GM18517 (cell line): Measurements from ENCODE around the gene TIE1.

ENCODE experiments used
- ATAC-seq: cut with Tn5 transposase; IDR thresholded peaks from one replicate; pipeline ENCODE4 v1.9.1; 2021; ENCODE audit warnings: mild to moderate bottlenecking, moderate library complexity; ENCODE audit not compliant: unreplicated experiment

TIE1 gene

DNA sequence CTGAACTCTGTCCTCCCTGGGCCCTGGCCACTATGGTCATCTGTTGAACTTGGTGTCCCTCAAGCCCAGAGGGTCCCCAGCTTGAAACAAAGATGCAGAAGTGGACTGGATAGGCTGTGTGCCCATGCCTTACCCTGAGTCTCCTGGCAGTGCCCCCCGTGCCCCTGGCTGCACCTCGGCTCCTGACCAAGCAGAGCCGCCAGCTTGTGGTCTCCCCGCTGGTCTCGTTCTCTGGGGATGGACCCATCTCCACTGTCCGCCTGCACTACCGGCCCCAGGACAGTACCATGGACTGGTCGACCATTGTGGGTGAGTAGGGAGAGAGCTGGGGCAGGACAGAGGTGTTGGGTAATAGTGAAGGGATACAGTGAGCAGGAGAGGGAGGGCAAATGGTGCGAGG, 10.7 kb downstream of the TIE1 start:
- ATAC-seq = no peak

DNA sequence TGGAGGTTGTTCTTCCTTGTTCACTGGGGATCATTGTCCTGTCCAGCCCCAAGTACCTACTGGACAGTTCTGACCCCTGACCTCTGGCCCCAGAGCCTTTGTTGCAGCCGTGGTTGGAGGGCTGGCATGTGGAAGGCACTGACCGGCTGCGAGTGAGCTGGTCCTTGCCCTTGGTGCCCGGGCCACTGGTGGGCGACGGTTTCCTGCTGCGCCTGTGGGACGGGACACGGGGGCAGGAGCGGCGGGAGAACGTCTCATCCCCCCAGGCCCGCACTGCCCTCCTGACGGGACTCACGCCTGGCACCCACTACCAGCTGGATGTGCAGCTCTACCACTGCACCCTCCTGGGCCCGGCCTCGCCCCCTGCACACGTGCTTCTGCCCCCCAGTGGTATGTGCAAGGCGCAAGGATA, 11.4 kb downstream of the TIE1 start:
- no peak for ATAC-seq

DNA sequence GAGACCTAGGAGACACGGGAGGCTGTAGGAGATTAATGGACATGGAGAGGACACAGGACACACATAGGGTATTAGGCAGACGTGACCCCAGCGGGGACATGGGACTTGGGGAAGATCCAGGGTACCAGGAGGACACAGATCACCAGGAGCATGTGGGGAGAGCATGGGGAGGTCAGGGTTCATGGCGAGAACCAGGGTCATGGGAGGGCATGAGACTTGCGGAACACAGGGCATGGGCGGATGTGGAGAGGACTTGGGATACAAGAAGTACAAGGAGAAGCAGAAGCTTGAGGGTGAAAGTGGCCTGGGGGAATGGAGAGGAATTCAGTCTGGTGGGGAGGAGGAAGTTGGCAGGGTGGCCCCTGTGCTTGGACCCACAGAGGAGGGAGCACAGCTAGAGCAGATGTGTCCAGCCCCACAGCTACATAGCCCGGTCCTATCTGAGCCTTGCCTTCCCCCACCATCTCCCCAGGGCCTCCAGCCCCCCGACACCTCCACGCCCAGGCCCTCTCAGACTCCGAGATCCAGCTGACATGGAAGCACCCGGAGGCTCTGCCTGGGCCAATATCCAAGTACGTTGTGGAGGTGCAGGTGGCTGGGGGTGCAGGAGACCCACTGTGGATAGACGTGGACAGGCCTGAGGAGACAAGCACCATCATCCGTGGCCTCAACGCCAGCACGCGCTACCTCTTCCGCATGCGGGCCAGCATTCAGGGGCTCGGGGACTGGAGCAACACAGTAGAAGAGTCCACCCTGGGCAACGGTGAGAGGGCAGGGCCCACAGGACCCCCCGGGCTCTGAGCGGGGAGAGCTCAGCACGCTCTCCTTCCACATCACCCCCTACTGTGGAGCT, 12.1 kb downstream of the TIE1 start:
- ATAC-seq = no peak

DNA sequence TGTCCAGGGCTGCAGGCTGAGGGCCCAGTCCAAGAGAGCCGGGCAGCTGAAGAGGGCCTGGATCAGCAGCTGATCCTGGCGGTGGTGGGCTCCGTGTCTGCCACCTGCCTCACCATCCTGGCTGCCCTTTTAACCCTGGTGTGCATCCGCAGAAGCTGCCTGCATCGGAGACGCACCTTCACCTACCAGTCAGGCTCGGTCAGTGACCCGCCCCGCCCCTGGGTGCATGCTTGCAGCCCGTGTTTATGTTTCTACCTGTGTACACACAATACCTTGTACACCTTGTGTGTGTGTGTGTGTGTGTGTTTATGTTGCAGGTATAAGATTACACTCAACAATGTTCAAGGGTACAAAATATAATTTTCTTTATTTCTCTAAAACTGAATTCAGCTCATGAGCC, 13.0 kb downstream of the TIE1 start:
- no peak for ATAC-seq

DNA sequence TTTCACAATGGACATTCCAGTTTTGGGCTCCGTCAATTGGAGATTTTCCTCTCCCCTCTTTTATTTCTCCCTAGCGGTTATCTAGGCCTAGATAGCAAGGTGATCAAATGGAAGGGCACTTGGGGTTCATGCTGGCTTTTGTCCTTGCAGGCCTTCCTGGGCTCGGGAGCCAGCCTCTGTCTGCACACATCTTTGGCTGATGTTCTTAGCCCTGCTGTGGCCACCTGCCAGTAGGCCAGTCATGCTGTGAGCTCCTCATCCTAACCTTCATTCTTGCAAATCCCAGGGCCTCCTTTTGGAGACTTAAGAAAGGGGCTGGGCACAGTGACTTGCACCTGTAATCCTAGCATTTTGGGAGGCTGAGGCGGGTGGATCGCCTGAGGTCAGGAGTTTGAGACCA, 13.5 kb downstream of the TIE1 start:
- no peak for ATAC-seq

DNA sequence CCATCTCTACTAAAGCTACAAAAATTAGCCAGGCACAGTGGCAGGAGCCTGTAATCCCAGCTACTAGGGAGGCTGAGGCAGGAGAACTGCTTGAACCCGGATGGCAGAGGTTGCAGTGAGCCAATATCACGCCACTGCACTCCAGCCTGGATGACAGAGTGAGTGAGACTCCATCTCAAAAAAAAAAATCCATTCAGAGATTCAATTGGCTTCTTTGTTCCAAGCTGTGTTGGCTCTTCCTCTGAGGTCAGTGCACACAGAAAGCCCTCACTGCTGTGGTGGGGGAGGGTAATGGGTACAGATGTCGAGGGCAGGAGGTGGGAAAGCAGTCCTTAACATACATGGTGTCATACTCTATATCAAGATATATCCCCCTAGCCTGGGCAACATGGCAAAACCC, 14.7 kb downstream of the TIE1 start:
- ATAC-seq = no peak

DNA sequence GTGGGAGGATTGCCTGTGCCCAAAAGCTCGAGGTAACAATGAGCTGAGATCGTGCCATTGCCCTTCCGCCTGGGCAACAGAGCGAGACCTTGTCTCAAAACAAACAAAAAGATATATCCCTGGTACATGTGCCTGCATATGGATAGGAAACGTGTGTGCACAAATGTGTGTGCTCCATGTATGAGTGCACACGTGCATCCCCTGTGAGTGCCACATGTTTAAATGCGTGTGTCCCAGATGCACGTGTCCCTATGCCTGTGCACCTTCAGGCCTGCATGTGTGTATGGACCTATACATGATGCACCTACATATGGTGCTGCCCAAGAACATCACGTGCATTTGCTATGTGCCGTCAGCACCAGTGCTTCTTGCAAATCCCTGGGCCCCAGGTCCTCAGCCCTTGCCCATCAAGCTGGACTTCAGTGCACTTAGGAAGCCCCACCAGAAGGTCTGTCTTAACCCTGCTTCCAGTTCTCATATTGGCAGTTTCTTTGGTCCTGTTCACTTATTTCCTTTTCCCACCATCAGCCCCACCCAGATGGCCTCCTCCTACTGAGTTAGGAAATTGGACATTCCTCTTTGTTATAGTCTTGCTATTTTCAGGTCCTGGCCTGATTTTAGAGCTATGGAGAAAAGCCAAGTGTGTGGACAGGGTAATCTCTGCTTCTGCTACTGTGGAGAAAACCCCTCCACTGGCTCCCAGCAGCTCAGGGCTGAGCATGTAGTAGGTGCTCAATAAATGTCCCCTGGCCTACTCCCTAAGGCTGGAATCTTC, 15.4 kb downstream of the TIE1 start:
- no peak for ATAC-seq

DNA sequence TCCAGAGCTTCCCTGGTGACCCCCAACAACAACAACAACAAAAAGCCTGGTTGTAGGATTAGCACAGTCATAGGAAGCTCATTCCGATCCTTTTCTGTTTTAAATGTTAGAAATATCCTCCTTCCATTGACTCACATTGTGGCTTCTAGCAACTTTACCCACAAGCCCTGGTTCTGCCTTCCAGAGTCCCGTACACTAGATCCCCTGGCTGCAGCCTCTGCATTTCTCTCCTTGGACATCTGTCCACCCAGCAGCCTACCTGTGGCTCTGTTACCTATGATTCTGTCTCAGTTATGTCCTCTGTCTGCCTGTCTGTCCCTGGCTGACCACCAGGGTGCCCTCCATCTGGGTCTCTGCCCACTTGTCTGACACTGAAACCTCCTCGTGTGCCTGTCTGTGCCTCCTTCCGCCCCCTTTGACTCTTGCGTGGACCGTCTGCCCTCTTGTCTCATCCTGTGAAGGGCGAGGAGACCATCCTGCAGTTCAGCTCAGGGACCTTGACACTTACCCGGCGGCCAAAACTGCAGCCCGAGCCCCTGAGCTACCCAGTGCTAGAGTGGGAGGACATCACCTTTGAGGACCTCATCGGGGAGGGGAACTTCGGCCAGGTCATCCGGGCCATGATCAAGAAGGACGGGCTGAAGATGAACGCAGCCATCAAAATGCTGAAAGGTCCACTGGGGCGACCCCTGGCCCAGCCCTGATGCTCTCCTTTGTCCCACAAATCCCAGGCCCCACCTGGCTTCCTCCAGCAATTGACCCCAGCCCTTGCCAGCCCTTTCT, 16.1 kb downstream of the TIE1 start:
- no peak for ATAC-seq

DNA sequence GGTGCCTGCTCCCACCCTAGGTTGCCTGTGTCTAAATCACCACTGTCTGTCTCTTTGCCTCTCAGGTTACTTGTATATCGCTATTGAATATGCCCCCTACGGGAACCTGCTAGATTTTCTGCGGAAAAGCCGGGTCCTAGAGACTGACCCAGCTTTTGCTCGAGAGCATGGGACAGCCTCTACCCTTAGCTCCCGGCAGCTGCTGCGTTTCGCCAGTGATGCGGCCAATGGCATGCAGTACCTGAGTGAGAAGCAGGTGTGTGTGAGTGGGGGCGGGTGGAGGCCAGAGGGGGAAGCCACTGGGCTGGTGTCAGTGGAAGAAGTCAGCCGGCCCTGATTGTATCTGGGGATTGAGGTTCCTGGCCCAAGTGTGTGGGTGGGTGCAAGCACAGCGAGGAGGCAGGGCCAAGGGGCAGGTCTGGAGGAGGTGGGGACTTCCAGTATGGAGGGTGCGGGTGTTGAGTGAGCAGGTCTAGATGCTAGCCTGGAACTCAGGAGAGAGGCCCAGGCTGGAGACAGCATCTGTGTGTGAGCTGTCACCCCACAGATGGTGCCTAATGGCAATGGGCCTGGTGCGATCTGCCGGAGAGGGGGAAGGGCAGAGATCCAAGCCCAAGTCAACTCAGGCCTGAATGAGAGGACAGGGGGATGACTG, 17.2 kb downstream of the TIE1 start:
- ATAC-seq = no peak

DNA sequence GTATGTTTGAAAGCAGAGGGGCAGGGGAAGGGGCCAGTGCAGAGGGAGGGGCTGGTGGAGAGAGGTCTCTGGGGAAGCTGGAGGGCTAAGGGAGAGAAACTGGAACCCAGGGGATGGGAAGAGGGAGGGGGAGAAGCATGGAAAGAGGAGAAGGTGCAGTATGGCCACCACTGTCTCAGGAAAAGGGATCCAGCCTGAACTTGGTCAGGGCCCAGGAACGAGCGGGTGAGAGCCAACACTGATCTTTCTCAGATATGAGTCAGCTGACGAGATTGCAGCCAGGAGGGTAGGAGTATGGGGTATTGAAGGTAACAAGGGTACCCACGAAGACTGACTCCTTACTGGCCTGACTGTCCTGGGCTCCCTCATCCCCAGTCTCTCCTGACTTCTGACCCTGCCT, 18.0 kb downstream of the TIE1 start:
- no peak for ATAC-seq

DNA sequence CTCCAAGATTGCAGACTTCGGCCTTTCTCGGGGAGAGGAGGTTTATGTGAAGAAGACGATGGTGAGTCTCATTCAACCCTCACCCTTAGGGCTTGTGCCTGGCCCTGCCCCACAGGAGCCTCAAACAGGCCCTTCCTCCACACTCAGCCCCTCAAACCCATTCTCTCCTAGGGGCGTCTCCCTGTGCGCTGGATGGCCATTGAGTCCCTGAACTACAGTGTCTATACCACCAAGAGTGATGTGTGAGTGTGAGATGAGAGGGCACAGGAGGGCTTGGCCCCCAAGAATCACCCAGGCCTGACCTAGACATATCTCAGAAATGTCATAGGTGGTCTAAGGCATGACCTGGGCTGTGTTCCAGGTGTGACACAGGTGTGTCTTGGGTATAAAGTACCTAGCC, 18.5 kb downstream of the TIE1 start:
- ATAC-seq = no peak

DNA sequence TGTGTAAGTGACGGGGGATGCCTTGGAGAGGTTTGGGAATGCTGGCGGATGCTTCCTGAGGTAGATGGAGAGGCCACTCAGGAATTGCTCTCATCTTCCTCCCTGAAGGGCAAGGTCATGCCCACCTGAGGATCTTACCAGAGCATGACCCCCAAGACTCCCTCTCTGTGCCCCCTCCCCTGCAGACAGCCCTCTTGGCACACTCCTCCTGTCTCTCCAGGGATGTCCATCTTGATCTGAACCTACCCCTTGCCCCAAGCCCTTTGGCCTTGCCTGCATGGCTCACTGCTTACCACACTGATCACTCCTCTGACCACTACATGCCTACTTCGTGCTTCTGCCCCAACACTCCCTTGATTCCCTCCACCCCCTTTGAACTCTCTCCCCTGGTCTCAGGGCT, 19.0 kb downstream of the TIE1 start:
- no peak for ATAC-seq

DNA sequence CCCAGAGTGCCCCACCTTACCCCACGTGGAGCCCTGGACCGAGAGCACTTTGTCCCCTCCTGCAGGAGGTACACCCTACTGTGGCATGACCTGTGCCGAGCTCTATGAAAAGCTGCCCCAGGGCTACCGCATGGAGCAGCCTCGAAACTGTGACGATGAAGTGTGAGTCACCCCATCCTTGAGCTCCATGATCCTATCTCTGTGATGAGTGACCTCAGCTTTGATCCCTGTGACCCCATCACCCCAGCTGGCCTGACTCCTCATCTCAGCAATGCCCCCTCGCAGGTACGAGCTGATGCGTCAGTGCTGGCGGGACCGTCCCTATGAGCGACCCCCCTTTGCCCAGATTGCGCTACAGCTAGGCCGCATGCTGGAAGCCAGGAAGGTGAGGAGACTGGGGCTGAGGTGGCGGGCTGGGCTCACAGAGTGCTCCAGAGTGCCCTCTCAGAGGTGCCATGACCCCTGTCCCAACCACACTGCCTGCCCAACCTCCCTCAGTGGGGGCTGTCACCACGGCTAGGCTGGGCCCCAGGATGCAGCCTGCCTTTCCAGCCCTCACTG, 20.6 kb downstream of the TIE1 start:
- ATAC-seq = no peak

DNA sequence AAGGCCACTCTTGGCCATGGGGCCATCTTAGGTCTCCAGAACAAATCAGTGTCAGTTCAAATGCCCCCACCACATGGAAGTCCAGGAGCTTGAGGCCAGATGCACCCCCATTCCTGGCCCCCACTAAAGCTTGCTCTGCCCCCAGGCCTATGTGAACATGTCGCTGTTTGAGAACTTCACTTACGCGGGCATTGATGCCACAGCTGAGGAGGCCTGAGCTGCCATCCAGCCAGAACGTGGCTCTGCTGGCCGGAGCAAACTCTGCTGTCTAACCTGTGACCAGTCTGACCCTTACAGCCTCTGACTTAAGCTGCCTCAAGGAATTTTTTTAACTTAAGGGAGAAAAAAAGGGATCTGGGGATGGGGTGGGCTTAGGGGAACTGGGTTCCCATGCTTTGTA, 21.7 kb downstream of the TIE1 start:
- ATAC-seq = no peak

DNA sequence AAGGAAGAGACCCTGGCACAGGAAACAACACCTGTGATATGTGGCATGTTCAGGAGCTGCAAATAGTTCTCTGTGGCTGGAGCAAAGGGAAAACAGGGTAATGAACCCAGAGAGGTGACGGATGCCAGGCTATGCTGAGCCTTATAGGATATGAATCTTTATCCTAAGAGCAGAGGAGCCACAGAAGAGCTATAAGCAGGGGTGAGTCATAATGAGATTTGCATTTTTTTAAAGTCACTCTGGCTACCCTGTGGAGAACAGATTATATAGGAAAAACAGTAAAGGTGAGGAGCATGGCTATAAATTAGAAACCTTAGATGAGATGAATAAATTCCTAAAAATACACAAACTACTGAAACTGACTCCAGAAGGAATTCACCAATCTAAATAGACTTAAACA, 24.0 kb downstream of the TIE1 start:
- ATAC-seq = no peak

DNA sequence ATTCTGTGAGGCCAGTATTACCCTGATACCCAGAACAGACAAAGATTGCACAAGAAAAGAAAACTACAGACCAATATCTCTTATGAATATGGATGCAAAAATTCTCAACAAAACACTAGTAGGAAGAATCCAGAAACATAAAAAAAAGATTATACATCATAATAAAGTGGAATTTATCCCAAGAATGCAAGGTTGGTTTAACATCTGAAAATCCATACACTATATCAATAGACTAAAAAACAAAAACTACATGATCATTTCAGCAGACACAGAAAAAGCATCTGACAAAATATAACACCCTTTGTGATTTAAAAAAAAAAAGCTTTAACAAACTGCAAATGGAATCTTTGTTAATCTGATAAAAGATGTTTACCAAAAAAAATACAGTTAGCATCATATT, 24.6 kb downstream of the TIE1 start:
- no peak for ATAC-seq

DNA sequence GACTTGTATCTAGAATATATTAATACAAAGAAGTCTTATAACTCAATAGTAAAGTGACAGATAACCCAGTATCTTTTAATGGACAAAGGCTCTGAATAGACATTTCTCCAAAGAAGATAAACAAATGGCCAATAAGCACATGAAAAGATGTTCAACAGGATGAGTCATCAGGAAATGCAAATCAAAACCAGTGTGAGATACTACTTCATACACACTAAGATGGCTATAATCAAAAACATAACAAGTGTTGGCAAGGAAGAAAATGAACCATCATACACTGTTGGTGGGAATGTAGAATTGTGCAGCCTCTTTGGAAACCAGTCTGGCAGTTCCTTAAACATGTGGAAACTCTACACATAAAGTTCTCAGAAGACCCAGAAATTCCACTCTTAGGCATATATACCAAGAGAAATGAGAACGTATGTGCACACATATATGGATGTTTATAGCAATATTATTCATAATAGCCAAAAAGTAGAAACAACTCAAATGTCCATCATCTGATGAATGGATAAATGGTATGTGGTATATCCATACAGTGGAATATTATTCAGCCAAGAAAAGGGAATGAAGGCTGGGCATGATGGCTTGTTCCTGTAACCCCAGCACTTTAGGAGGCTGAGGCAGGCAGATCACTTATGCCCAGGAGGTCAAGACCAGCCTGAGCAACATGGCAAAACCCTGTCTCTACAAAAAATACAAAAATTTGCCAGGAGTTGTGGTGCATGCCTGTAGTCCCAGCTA, 26.9 kb downstream of the TIE1 start:
- ATAC-seq = no peak

DNA sequence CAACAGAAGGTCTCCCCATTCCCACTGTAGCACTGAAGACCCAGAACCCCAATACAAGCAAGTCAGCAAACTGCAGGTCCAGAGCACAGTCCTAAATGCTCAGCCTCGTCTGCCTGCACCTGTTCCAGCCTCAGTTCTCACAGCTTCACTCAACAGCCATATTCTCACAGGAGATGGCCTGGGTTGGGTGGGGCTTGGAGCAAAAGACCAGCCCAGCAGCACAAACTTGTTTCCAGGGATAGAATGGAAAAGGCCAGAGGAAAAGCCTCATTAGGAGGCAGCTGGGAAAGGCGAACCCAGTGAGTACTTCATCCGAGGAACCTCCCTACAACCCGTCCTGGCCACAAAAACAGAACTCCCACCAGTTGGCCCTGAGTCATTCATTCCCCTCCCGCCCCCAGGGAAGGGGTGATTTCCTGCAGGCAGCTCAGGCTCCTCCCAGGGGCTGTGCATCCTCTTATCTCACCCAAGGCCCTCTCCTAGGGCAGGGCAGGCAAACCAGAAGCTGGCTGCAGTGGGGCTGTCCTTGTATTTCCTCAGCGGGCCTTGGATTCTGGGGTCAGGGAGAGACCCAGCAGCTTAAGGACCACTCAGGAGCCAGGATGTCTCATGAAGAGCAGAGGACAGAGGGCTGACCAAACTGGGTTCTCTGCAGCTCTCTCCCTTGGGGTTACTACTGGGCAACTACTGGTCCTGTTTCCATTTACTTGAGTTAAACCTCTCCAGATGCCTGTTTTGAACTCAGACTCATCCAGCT, 29.4 kb downstream of the TIE1 start:
- no peak for ATAC-seq

DNA sequence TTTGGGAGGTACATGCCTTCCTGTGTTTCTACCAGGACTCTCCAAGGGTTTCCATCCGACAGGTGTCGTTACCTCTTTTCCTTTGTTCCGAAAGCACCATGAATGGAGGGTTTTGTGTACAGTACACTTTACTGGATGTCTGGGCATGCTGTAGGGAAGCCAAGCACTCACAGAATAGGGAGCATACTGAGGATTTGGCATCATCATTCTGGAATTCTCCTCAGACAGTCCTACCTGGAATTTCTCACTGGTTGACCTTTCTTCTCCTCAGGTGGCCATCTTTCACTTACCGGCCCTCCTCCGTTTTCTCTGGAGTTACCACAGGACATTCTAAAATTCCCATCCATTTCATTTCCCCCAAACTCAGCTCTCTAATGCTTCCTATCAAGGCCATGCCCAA, 30.9 kb downstream of the TIE1 start:
- no peak for ATAC-seq
